ENCODE results near the gene PRMT1. TPM values are rescaled to one million over a fixed set of nuclear protein-coding genes. Genes with fewer than 3 reads are reported as not detected.

Gene PRMT1
- polyA plus RNA-seq, 2 of the 4 experiments (the other 2 are of a cell fraction): 504 to 516 TPM

- TF ChIP-seq FOSB (CRISPR knock-in tag; IDR thresholded peaks at IDR 0.05): no peak
- TF ChIP-seq HOXA7 (CRISPR knock-in tag; IDR thresholded peaks at IDR 0.05): no peak
- no peak for TF ChIP-seq NR3C1 (IDR thresholded peaks at IDR 0.05)
- TF ChIP-seq HMGXB4 (CRISPR knock-in tag; IDR thresholded peaks at IDR 0.05; ENCODE audit: borderline replicate concordance): no peak
- TF ChIP-seq USF2 (IDR thresholded peaks at IDR 0.05): no peak
- TF ChIP-seq ZFP36 (IDR thresholded peaks at IDR 0.05; ENCODE audit: borderline replicate concordance, partially characterized antibody): no peak
- no peak for TF ChIP-seq ESRRA (IDR thresholded peaks at IDR 0.05; ENCODE audit: borderline replicate concordance, low read length)
- TF ChIP-seq MAZ (IDR thresholded peaks at IDR 0.05; ENCODE audit: borderline replicate concordance, low read depth, low read length): no peak
- TF ChIP-seq KDM1A (IDR thresholded peaks at IDR 0.05; ENCODE audit: low read depth): no peak
- TF ChIP-seq CHD4 (IDR thresholded peaks at IDR 0.05; ENCODE audit: borderline replicate concordance): no peak
- TF ChIP-seq RCOR1 (IDR thresholded peaks at IDR 0.05; ENCODE audit: low read depth, low read length): no peak
- no peak for TF ChIP-seq REST (IDR thresholded peaks at IDR 0.05)
- TF ChIP-seq RARB (CRISPR knock-in tag; IDR thresholded peaks at IDR 0.05): no peak
- no peak for TF ChIP-seq FOXS1 (CRISPR knock-in tag; IDR thresholded peaks at IDR 0.05)
- Histone ChIP-seq H3K27ac (no peak overlapping the region), H3K4me1 (no peaks in the 10 kb centered on the region), H3K4me2 (no peak overlapping the region), H3K9me3 (no peaks in the 10 kb centered on the region), H3K4me3 (no peak overlapping the region)
- ChIA-PET POLR2A (interaction anchor here (1.1 to 1.6 kb wide), 3 partner anchors 11 to 39 kb away, joined by 3 to 5 read pairs (median 5); partner anchors contain the start of genes PRR12, RRAS and SCAF1), CTCF (interaction anchor here (0.6 to 1.6 kb wide), 5 partner anchors 12 to 126 kb away, joined by 3 to 6 read pairs (median 3); no protein-coding TSS in a partner anchor)
- FAIRE-seq (no peak), DNase-seq (ENCODE audit: low read depth in 1 of 2, low spot score in 1 of 2) (no peak), ATAC-seq (no peak)
- WGBS (ENCODE audit: missing lambda C conversion rate): 96% methylated on average over 9 of the region's 9 CpGs
These were observed 47.4 kb upstream of the PRMT1 start for GRCh38 chr19:49629659-49630058.

GRCh38 chr19:49631014-49631588 lies 46.0 kb upstream of the PRMT1 start:
- ATAC-seq: peak; percentile 9 to 14; a peak in 3 of 6 replicates
- TF ChIP-seq CBX8 (IDR thresholded peaks at IDR 0.05) (no peak), KDM5A (IDR thresholded peaks at IDR 0.05) (no peak), CBX2 (IDR thresholded peaks at IDR 0.05; ENCODE audit: borderline replicate concordance, low read depth) (no peak)
- FAIRE-seq: no peak
- H3K4me2 ChIP-seq: no peak overlapping the region
- WGBS (ENCODE audit: missing lambda C conversion rate): 62% methylated on average over 9 of the region's 9 CpGs
- H3K9me3 ChIP-seq: no peaks in the 10 kb centered on the region
- ChIA-PET CTCF (interaction anchor here (0.6 to 3.9 kb wide), 7 partner anchors 17 to 61 kb away, joined by 3 to 11 read pairs (median 5); no protein-coding TSS in a partner anchor), POLR2A (interaction anchor here (1.2 to 2.1 kb wide), 3 partner anchors 9 to 41 kb away, joined by 5 to 8 read pairs (median 6); partner anchors contain the start of genes PRR12 and RRAS)
- H3K4me3 ChIP-seq: no peak overlapping the region
- H3K4me1 ChIP-seq: no peaks in the 10 kb centered on the region
- H3K27ac ChIP-seq: no peak overlapping the region
- no peak for DNase-seq (ENCODE audit: low read depth in 1 of 2, low spot score in 1 of 2)

Measured in A549 (cell line).